CD4-positive, alpha-beta memory T cell (primary cell): ENCODE data around the gene ADGRG3. TPM values are rescaled to one million over a fixed set of nuclear protein-coding genes. Genes with fewer than 3 reads are reported as not detected.
A peak's percentile ranks its signal among the peaks of the same experiment; 100 is the strongest.

Experiments
- CTCF ChIA-PET: fragments of 350-600 bp; sonication (Branson Sonifier 250); formaldehyde crosslinking; loops from one replicate; lab custom pipeline; 2021; ENCODE audit warnings: inconsistent platforms; ENCODE audit not compliant: partially characterized antibody; lab: Charles Lee
- POLR2A ChIA-PET: fragments of 350-600 bp; sonication (Branson Sonifier 250); formaldehyde crosslinking; loops from one replicate; lab custom pipeline; 2021; ENCODE audit not compliant: partially characterized antibody; lab: Charles Lee
- DNase-seq, 5 donors: peaks; one replicate each; pipeline versions ENCODE4 v3.0.0 to v3.0.0-alpha.2; 2020 to 2022; ENCODE audit warnings: mixed read lengths in 1 of 5
- H3K27ac ChIP-seq: one replicate; pipeline ENCODE4 v1.7.0; 2013; ENCODE audit warnings: low read depth, low read length
- H3K27me3 ChIP-seq: 2 replicates; pipeline ENCODE4 v1.7.0; 2013; ENCODE audit warnings: mild to moderate bottlenecking, low read length, moderate library complexity; ENCODE audit not compliant: insufficient read depth
- H3K36me3 ChIP-seq: 2 replicates; pipeline ENCODE4 v1.7.0; 2013; ENCODE audit warnings: mild to moderate bottlenecking, low read length, moderate library complexity; ENCODE audit not compliant: insufficient read depth
- H3K4me1 ChIP-seq: 2 replicates; pipeline ENCODE4 v1.7.0; 2013; ENCODE audit warnings: mild to moderate bottlenecking, low read length, moderate library complexity; ENCODE audit not compliant: insufficient read depth
- H3K4me3 ChIP-seq, 2 donors: one replicate each; pipeline ENCODE4 v1.7.0; 2013; ENCODE audit warnings: low read length in 2 of 2, mild to moderate bottlenecking in 1 of 2
- H3K9me3 ChIP-seq, 2 donors: one replicate each; pipeline ENCODE4 v1.7.0; 2013; ENCODE audit warnings: low read length in 2 of 2, control low read depth in 1 of 2; ENCODE audit not compliant: control insufficient read depth in 1 of 2
- H3K27ac Mint-ChIP-seq, 7 donors: one replicate each; pipeline ENCODE4 v1.8.0; 2020 to 2021; ENCODE audit warnings: mixed read lengths in 7 of 7, mild to moderate bottlenecking in 6 of 7, inconsistent platforms in 3 of 7, moderate library complexity in 3 of 7
- H3K27me3 Mint-ChIP-seq, 2 donors: one replicate each; pipeline ENCODE4 v1.8.0; 2020 to 2021; ENCODE audit warnings: mixed read lengths in 2 of 2
- H3K36me3 Mint-ChIP-seq, 2 donors: one replicate each; pipeline ENCODE4 v1.8.0; 2020 to 2021; ENCODE audit warnings: mixed read lengths in 2 of 2, inconsistent platforms in 1 of 2, mild to moderate bottlenecking in 1 of 2
- H3K4me1 Mint-ChIP-seq, 4 donors: one replicate each; pipeline ENCODE4 v1.8.0; 2020 to 2021; ENCODE audit warnings: mixed read lengths in 4 of 4, mild to moderate bottlenecking in 1 of 4
- H3K4me3 Mint-ChIP-seq, 8 donors: one replicate each; pipeline ENCODE4 v1.8.0; 2020 to 2021; ENCODE audit warnings: mixed read lengths in 8 of 8, mild to moderate bottlenecking in 7 of 8, moderate library complexity in 6 of 8, inconsistent platforms in 3 of 8
- H3K9me3 Mint-ChIP-seq, 8 donors: one replicate each; pipeline ENCODE4 v1.8.0; 2020 to 2021; ENCODE audit warnings: mixed read lengths in 8 of 8, mild to moderate bottlenecking in 5 of 8, inconsistent platforms in 3 of 8, moderate library complexity in 1 of 8
- intact Hi-C: fragments of 100-400 bp; cut with micrococcal nuclease; formaldehyde crosslinking; loops from one replicate; pipeline ENCODE4 v1.15.1; 2023
- polyA plus RNA-seq, 2 donors: library from polyadenylated mRNA; unstranded; fragments of 300-500 nt; fragmentation: Illumina TruSeq; gene quantifications; one replicate each; pipeline ENCODE4 v1.2.3, GENCODE V29; 2021
- total RNA-seq, 2 experiments: library from RNA; stranded (reverse); gene quantifications; one replicate each; pipeline ENCODE4 v1.2.3, GENCODE V29; 2021

Gene ADGRG3
- total and polyA plus RNA-seq, 4 experiments from 2014 or later, result not detected

- H3K27ac Mint-ChIP-seq, result peak within 1 kb of the TSS in 5 of 7 donors; percentile 3 to 82 (median 32)
- no peak within 1 kb of the TSS for H3K4me3 ChIP-seq
- no peaks in the 10 kb centered on the region for H3K9me3 ChIP-seq
- H3K4me1 ChIP-seq, result peaks cover 8% of the 10 kb centered on the region
- intact Hi-C loops, result no loop called here
- H3K36me3 Mint-ChIP-seq, result no peaks in the 10 kb centered on the region
- CTCF ChIA-PET, result interaction anchor here (2.0 kb wide), 1 partner anchor 21 kb away, joined by 9 read pairs; no protein-coding TSS in a partner anchor
- DNase-seq, result peak in 1 of 5 donors; percentile 68
- H3K4me1 Mint-ChIP-seq, result peaks cover 0 to 12% (median 4%) of the 10 kb centered on the region in 4 donors
- peaks cover 17 to 20% of the 10 kb centered on the region in 2 donors for H3K27me3 Mint-ChIP-seq
- peak within 1 kb of the TSS in 7 of 8 donors; percentile 4 to 51 (median 34) for H3K4me3 Mint-ChIP-seq
- POLR2A ChIA-PET, result no interaction called here
- H3K27me3 ChIP-seq, result no peaks in the 10 kb centered on the region
- no peak within 1 kb of the TSS for H3K27ac ChIP-seq
- H3K9me3 Mint-ChIP-seq, result no peaks in the 10 kb centered on the region
- H3K36me3 ChIP-seq, result no peaks in the 10 kb centered on the region
Observed at GRCh38 chr16:57628008-57628781, 39.9 kb upstream of the ADGRG3 start, which contains the start of gene ADGRG1. ADGRG1 (plus strand) TSS chr16:57628630; CDS start chr16:57650288, 21,658 bp downstream.

- Histone ChIP-seq H3K4me1 (peaks cover 8% of the 10 kb centered on the region), H3K27me3 (no peaks in the 10 kb centered on the region), H3K36me3 (no peaks in the 10 kb centered on the region), H3K9me3 (no peaks in the 10 kb centered on the region), H3K4me3 (no peak overlapping the region), H3K27ac (no peak overlapping the region)
- Mint-ChIP-seq H3K4me1 (peaks cover 0 to 12% (median 4%) of the 10 kb centered on the region in 4 donors), H3K9me3 (no peaks in the 10 kb centered on the region), H3K27ac (peak overlapping the region in 5 of 7 donors; percentile 3 to 82 (median 32)), H3K4me3 (peak overlapping the region in 7 of 8 donors; percentile 4 to 51 (median 34)), H3K27me3 (peaks cover 17 to 20% of the 10 kb centered on the region in 2 donors), H3K36me3 (no peaks in the 10 kb centered on the region)
- intact Hi-C loops, result no loop called here
- no peak for DNase-seq
- ChIA-PET POLR2A (no interaction called here), CTCF (no interaction called here)
Observed at GRCh38 chr16:57628783-57629293, 39.3 kb upstream of the ADGRG3 start.

GRCh38 chr16:57629516-57630406 lies 38.3 kb upstream of the ADGRG3 start:
- intact Hi-C loops, result no loop called here
- Histone ChIP-seq H3K4me1 (peaks cover 8% of the 10 kb centered on the region), H3K4me3 (no peak overlapping the region), H3K9me3 (no peaks in the 10 kb centered on the region), H3K36me3 (no peaks in the 10 kb centered on the region), H3K27ac (no peak overlapping the region), H3K27me3 (no peaks in the 10 kb centered on the region)
- peak overlapping the region in 1 of 7 donors; percentile 53 for H3K27ac Mint-ChIP-seq
- ChIA-PET POLR2A (no interaction called here), CTCF (interaction anchor here (1.1 kb wide), 1 partner anchor 54 kb away, joined by 4 read pairs; no protein-coding TSS in a partner anchor)
- DNase-seq, result no peak
- H3K9me3 Mint-ChIP-seq, result no peaks in the 10 kb centered on the region
- peak overlapping the region in 1 of 8 donors; percentile 32 for H3K4me3 Mint-ChIP-seq
- H3K27me3 Mint-ChIP-seq, result peaks cover 17 to 20% of the 10 kb centered on the region in 2 donors
- no peaks in the 10 kb centered on the region for H3K36me3 Mint-ChIP-seq
- H3K4me1 Mint-ChIP-seq, result peaks cover 0 to 12% (median 4%) of the 10 kb centered on the region in 4 donors

- no peaks in the 10 kb centered on the region for H3K27me3 ChIP-seq
- H3K36me3 Mint-ChIP-seq, result no peaks in the 10 kb centered on the region
- intact Hi-C loops, result no loop called here
- H3K4me1 ChIP-seq, result peaks cover 8% of the 10 kb centered on the region
- H3K4me3 ChIP-seq, result no peak overlapping the region
- ChIA-PET POLR2A (no interaction called here), CTCF (interaction anchor here (1.1 kb wide), 1 partner anchor 54 kb away, joined by 4 read pairs; no protein-coding TSS in a partner anchor)
- no peaks in the 10 kb centered on the region for H3K9me3 ChIP-seq
- H3K27ac Mint-ChIP-seq, result peak overlapping the region in 2 of 7 donors; percentile 53 to 79
- no peak overlapping the region for H3K27ac ChIP-seq
- no peak for DNase-seq
- H3K4me3 Mint-ChIP-seq, result peak overlapping the region in 1 of 8 donors; percentile 49
- H3K36me3 ChIP-seq, result no peaks in the 10 kb centered on the region
- peaks cover 17 to 20% of the 10 kb centered on the region in 2 donors for H3K27me3 Mint-ChIP-seq
- H3K4me1 Mint-ChIP-seq, result peaks cover 0 to 10% (median 4%) of the 10 kb centered on the region in 4 donors
- no peaks in the 10 kb centered on the region for H3K9me3 Mint-ChIP-seq
Observed at GRCh38 chr16:57630407-57630797, 37.7 kb upstream of the ADGRG3 start.

GRCh38 chr16:57630931-57631845 lies 36.9 kb upstream of the ADGRG3 start:
- H3K36me3 ChIP-seq, result no peaks in the 10 kb centered on the region
- no peaks in the 10 kb centered on the region for H3K27me3 ChIP-seq
- H3K4me3 ChIP-seq, result no peak overlapping the region
- Mint-ChIP-seq H3K36me3 (no peaks in the 10 kb centered on the region), H3K4me3 (no peak overlapping the region), H3K9me3 (no peaks in the 10 kb centered on the region), H3K27ac (peak overlapping the region in 1 of 7 donors; percentile 53), H3K27me3 (peaks cover 20 to 22% of the 10 kb centered on the region in 2 donors), H3K4me1 (peaks cover 0 to 8% (median 4%) of the 10 kb centered on the region in 4 donors)
- POLR2A ChIA-PET, result no interaction called here
- intact Hi-C loops, result no loop called here
- no peak for DNase-seq
- CTCF ChIA-PET, result interaction anchor here (1.1 kb wide), 1 partner anchor 55 kb away, joined by 4 read pairs; no protein-coding TSS in a partner anchor
- no peaks in the 10 kb centered on the region for H3K9me3 ChIP-seq
- peaks cover 8% of the 10 kb centered on the region for H3K4me1 ChIP-seq
- H3K27ac ChIP-seq, result no peak overlapping the region

- ChIA-PET CTCF (no interaction called here), POLR2A (no interaction called here)
- intact Hi-C loops, result no loop called here
- DNase-seq, result no peak
- H3K27ac Mint-ChIP-seq, result no peak overlapping the region
- no peak overlapping the region for H3K4me3 Mint-ChIP-seq
- H3K4me1 ChIP-seq, result peaks cover 8% of the 10 kb centered on the region
- H3K4me1 Mint-ChIP-seq, result peaks cover 0 to 8% (median 5%) of the 10 kb centered on the region in 4 donors
- no peak overlapping the region for H3K27ac ChIP-seq
- no peaks in the 10 kb centered on the region for H3K9me3 Mint-ChIP-seq
- no peak overlapping the region for H3K4me3 ChIP-seq
- H3K27me3 ChIP-seq, result no peaks in the 10 kb centered on the region
- peaks cover 22 to 23% of the 10 kb centered on the region in 2 donors for H3K27me3 Mint-ChIP-seq
- no peaks in the 10 kb centered on the region for H3K36me3 Mint-ChIP-seq
- no peaks in the 10 kb centered on the region for H3K9me3 ChIP-seq
- no peaks in the 10 kb centered on the region for H3K36me3 ChIP-seq
Observed at GRCh38 chr16:57632568-57632967, 35.5 kb upstream of the ADGRG3 start.
